ENCODE data around the gene SLAMF6.

DNA sequence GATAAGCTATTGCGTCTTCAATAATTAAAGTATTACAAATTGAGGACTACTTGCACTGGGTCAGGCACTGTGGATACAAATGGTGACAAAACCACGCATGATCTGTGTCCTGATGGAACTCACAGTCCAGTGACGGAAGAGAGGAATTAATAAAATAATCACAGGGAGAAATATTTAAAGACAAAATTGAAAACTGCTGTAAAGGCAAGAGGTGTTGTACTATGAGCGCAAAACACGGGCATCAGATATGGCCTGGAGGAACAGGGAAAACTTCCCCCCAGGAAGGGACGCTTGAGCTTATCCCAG is 16.6 kb upstream of the SLAMF6 start:
- TF ChIP-seq, protein P1, sequence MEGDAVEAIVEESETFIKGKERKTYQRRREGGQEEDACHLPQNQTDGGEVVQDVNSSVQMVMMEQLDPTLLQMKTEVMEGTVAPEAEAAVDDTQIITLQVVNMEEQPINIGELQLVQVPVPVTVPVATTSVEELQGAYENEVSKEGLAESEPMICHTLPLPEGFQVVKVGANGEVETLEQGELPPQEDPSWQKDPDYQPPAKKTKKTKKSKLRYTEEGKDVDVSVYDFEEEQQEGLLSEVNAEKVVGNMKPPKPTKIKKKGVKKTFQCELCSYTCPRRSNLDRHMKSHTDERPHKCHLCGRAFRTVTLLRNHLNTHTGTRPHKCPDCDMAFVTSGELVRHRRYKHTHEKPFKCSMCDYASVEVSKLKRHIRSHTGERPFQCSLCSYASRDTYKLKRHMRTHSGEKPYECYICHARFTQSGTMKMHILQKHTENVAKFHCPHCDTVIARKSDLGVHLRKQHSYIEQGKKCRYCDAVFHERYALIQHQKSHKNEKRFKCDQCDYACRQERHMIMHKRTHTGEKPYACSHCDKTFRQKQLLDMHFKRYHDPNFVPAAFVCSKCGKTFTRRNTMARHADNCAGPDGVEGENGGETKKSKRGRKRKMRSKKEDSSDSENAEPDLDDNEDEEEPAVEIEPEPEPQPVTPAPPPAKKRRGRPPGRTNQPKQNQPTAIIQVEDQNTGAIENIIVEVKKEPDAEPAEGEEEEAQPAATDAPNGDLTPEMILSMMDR (IDR thresholded peaks at IDR 0.05): no peak
- TF ChIP-seq POLR2A (IDR thresholded peaks at IDR 0.05): no peak

Data from Peyer's patch (tissue), 4 donors.